HG03280 (cell line): ENCODE measurements around the gene SCART1.
"Not testable (repeated sequence)": the region's sequence is repeated elsewhere in the genome, so short reads cannot be mapped to it uniquely, and the experiment has no call there.

Experiments used
- ATAC-seq: cut with Tn5 transposase; IDR thresholded peaks from one replicate; pipeline ENCODE4 v1.9.1; 2021; ENCODE audit warnings: mild to moderate bottlenecking, moderate library complexity; ENCODE audit not compliant: unreplicated experiment

SCART1 gene

GRCh38 chr10:133467286-133467911 lies 13.7 kb downstream of the SCART1 start:
- no peak for ATAC-seq

GRCh38 chr10:133469205-133469604 lies 15.5 kb downstream of the SCART1 start:
- not testable (repeated sequence) for ATAC-seq

DNA sequence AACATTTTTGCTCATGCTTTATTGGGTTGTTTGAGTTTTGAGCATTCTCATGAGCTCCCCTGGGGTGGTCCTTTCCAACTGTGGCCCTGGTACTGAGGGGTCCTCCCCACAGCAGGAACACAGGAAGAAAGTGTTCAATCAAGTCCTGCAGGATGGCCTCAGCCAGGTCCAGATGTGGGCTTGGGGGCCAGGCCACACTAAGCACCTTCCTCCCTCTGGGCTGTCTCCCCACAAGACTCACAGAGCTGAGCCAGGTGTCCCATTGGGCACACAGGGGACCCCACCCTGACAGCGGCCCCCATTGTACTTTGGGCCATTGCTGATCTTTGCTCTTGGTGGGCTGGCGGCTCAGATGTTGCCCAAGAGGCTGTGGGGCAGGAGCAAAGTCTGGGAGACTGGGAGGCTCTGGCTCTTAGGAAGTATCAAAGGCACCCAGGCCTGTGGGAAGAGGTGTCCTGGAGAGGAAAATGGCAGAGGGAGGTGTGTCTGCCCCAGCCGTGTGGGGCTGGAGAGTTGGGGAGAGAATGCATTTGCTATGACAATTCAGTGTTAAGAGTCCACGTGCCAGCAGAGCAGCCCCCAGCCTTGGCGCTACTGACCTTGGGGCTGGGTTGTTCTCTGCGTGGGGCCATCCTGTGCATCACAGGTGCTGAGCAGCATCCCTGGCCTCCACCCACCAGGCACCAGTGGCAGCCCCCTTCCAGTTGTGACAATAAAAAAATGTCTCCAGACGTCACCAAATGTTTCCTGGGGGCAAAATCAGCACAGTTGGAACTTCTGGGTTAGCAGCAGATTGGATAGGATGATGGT lies 17.8 kb downstream of the SCART1 start:
- ATAC-seq, result no peak

DNA sequence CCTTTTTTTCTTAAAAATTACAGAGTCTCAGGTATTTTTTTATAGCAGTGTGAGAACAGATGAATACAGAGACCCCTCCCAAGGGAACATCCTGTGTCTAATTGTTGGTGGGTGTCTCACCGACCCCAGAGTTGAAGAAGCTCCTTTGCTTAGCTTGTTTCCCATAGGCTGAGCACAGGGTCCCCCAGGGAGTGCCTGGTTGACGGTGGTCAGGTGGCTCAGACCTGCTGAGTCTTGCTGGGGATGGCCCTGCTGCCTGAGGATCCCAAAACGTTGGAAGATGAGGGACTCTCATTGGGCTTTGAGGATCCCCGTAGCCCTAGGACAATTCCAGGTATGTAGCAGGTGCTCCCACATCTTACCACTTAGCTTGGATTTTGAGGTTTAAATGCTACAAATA lies 19.5 kb downstream of the SCART1 start:
- no peak for ATAC-seq

- ATAC-seq, result no peak
Measured at GRCh38 chr10:133474027-133474426, 20.3 kb downstream of the SCART1 start.

DNA sequence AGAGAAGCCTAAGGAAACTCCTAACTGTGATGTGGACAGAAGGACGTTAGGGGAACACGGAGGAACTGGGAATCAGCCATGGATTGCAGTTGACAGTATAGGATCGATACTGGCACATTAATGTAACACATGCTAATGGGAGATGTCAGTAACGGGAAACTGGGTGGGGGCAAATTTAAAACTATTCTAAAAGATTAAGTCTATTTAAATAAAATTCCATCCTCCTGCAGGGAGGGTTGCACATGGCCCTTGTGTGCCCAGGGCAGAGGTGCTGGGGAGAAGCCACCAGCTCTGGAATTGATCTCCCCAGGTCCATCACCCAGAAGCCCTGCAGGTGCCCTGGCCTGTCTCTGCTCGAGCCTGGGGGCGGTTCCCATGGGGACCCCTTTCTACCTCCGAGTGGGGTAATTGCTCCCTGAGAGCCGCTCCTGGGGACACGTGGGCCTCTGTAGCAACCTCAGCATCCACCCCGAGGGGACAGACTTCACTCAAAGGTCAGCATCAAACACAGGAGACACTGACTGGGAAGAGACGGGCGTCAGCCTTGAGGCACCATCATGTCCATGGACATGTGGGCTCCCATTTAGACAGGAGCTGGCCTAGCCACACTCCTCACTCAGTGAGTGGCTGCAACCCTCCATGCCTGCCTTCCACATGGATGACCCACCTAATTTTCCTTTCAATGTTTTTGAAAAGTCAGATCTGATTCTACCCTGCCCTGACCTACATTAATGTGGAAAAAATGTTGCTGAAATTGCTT lies 21.1 kb downstream of the SCART1 start:
- ATAC-seq, result no peak

DNA sequence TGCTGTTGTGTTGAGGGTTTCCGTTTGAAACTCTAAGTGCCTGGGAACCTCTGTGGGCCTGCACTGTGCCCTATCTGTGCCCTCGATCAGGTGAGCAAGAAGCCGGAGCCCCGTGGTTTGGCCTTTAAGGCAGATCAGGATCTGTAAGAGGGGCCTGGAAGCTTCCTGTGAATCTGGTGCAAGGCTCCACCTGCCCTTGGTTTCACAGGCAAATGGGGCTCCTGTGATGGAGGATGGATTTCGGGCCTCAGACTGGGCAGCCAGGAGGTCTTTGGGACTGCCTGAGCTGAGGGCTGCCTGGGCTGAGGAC lies 21.6 kb downstream of the SCART1 start:
- ATAC-seq, result no peak

- no peak for ATAC-seq
Measured at GRCh38 chr10:133475821-133476640, 22.3 kb downstream of the SCART1 start.

DNA sequence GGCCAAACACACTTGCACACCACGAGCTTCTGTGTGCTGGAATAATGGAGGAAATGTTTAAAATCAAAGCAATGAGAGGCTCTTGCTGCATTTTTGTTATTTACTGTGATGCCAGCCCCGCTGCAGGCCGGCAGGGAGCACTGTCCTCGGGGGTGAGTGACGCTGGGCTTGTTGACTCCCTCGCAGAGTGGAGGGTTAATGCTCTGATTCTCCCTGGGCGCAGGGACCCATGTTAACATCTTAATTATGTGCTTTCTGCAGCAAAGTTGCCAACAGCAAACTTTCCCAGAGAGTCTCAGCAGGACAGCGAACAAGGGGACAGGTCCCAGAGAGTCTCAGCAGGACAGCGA lies 22.9 kb downstream of the SCART1 start:
- no peak for ATAC-seq

- ATAC-seq, result no peak
Measured at GRCh38 chr10:133481086-133481643, 27.4 kb downstream of the SCART1 start.

DNA sequence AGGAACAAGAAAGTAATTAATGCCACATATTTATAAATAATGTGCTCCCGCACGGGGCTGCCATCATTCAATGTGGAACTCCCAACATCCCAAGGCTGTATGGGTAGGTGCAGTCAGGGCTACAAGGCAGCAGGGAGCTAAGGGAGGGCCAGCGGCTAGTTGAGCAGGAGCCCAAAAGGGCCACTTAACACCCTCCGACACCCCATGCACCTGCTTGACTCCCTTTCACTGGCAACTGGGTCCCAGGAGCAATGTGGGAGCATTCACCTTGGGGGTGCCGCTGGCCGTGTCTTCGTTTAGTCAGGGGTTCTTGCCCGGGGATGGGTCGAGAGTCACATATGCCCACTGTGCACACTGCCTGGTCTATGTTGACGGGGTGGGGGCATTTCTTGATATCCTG lies 27.9 kb downstream of the SCART1 start:
- no peak for ATAC-seq

DNA sequence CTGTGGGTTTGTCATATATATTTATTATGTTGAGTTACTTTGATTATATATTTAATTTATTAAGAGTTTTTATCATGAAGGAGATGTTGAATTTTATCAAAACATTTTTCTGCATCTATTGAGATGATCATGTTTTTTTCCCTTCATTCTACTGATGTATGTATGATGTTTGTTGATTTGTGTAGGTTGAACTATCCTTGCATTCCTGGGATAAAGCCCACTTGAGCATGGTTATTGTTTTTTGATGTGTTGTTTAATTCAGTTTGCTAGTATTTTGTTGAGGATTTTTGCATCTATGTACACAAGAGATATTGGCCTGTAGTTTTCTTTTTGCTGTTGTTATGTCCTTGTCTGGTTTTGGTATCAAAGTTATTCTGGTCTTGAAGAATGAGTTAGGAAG lies 31.1 kb downstream of the SCART1 start:
- no peak for ATAC-seq

DNA sequence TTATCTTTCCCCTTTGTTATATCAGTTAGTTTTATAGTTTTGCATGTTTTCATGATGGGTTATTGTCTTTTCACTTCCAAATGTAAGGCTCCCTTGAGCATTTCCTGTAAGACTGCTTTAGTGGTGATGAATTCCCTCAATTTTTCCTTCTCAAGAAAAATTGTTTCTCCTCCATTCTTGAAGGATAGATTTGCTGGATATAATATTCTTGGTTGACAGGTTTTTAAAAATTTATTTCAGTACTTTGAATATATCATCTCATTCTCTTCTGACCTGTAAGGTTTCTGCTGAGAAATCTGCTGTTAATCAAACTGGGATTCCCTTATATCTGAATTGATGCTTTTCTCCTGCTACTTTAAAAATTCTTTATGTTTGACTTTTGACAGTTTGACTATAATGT lies 33.3 kb downstream of the SCART1 start:
- no peak for ATAC-seq

DNA sequence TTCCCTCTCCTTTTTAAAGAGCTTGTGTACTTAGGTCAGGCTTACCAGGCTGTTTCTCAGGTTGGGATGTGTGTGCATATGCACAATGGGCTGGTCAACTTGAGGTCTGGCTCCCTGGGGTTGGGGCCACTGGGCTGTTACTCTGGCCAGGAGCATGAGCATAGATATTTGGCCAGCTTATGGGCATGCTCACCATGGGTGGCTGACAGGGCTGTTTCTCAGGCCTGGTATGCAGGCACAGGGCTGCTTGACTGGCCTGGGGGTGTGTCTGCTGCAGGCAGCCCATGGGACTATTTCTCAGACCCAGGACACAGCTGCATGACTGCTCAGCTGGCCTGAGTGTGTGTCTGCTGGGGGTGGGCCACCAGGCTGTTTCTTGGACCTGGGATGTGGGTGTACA lies 34.6 kb downstream of the SCART1 start:
- ATAC-seq, result no peak

DNA sequence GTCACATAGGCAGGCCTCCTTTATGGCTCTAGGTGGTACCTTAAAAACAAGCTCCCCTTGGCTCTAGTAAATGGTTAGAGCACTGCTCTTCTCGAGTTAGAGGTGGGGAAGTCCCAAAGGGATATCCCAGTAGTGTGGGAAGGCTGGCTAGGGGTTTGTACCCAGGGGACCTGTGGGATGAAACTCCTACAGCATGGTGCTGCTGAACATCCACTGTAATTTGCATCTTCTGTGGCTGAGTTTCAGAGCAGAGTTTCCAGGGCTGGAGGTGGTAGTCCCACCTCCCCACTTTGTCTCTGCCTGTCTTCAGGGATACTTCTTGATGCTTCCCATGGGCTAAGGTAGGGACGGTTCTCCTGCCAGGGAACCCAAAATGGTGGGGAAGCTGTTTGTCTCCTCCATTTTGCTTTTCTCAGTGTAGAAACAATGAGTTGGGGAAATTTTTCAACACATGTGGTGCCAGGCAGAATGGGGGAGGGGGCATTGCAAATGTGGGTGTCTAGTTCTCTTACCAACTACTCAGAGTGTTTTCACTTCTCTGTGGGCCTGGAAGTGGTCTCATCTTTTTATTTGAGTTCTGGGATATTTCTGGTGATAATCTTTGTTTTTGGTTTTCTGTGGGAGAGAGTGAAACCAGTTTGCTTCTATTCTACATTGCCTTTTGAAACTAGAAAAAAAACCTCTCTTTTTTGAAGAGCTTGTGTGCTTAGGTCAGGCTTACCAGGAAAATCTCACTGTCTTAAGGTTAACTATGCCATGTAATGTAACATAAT lies 36.3 kb downstream of the SCART1 start:
- no peak for ATAC-seq

DNA sequence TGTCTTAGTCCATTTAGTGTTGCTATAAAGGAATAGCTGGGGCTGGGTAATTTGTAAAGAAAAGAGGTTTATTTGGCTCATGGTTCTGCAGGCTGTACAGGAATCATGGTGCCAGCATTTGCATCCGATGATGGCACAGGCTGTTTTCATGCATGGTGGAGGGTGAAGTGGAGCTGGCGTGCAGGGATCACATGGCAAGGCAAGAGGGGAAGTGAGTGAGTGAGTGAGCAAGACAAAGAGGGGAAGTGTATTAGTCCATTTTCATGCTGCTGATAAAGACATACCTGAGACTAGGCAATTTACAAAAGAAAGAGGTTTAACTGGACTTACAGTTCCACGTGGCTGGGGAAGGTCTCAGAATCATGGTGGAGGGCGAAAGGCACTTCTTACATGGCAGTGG lies 39.8 kb downstream of the SCART1 start:
- not testable (repeated sequence) for ATAC-seq

DNA sequence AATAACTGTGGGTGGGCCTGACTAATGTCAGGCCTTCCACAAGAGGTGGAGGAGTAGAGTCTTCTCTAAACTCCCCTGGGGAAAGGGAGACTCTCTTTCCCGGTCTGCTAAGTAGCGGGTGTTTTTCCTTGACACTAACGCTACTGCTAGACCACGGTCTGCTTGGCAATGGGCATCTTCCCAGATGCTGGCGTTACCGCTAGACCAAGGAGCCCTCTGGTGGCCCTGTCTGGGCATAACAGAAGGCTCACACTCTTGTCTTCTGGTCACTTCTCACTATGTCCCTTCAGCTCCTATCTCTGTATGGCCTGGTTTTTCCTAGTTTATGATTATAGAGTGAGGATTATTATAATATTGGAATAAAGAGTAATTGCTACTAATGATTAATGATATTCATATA lies 43.6 kb downstream of the SCART1 start:
- not testable (repeated sequence) for ATAC-seq

DNA sequence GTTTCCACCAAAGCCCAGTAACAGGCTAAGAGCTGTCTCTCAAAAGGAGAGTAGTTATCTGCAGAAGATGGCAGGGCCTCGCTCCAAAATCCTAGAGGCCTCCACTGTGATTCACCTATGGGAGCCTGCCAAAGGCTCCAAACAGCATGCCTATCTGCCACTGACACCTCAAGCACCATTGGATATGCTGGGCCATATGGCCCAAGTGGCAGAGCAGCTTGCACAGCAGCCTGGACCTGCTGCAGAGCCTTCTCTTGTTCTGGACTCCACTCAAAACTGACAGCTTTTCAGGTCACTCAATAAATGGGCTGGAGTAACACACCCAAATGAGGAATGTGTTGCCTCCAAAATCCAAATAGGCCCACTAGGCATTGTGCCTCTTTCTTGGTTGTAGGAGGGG lies 45.4 kb downstream of the SCART1 start:
- ATAC-seq, result not testable (repeated sequence)

GRCh38 chr10:133500897-133501296 lies 47.2 kb downstream of the SCART1 start:
- not testable (repeated sequence) for ATAC-seq

GRCh38 chr10:133509700-133510099 lies 56.0 kb downstream of the SCART1 start:
- no peak for ATAC-seq
